ENCODE results near the gene DIAPH1. TPM values are rescaled to one million over a fixed set of nuclear protein-coding genes. Genes with fewer than 3 reads are reported as not detected.

Gene DIAPH1
- total RNA-seq, 1 donor from 2014 or later = 118 TPM

DNA sequence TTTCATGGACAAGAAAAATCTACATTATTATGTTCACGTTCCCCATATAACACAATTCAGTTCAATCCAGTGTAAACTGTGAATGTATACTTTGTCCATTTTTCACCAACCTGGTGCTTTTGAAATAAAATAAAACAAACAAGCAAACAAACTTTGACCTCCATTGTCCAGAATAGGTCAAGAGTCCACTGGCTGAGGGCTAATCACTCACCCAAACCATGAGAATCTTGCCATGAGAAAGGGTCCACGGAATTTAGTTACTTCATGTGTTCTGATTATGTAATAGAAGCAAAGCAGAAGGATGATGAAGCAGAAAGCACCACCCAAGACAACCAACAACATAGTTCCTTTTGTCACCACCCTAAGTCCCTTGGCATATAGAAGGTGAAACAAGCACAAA lies 28.7 kb downstream of the DIAPH1 start:
- H3K27me3 ChIP-seq = no peaks in the 10 kb centered on the region
- TF ChIP-seq, protein P1, sequence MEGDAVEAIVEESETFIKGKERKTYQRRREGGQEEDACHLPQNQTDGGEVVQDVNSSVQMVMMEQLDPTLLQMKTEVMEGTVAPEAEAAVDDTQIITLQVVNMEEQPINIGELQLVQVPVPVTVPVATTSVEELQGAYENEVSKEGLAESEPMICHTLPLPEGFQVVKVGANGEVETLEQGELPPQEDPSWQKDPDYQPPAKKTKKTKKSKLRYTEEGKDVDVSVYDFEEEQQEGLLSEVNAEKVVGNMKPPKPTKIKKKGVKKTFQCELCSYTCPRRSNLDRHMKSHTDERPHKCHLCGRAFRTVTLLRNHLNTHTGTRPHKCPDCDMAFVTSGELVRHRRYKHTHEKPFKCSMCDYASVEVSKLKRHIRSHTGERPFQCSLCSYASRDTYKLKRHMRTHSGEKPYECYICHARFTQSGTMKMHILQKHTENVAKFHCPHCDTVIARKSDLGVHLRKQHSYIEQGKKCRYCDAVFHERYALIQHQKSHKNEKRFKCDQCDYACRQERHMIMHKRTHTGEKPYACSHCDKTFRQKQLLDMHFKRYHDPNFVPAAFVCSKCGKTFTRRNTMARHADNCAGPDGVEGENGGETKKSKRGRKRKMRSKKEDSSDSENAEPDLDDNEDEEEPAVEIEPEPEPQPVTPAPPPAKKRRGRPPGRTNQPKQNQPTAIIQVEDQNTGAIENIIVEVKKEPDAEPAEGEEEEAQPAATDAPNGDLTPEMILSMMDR (IDR thresholded peaks at IDR 0.05) = no peak
- no peaks in the 10 kb centered on the region for H3K9me3 ChIP-seq
- peaks cover 6% of the 10 kb centered on the region for H3K4me1 ChIP-seq
- ATAC-seq (peak; percentile 54), DNase-seq (no peak)
- intact Hi-C loops (cut with DNase I) = no loop called here
- no peak overlapping the region for H3K4me3 ChIP-seq
- H3K36me3 ChIP-seq = peaks cover 35% of the 10 kb centered on the region
- no peak overlapping the region for H3K27ac ChIP-seq

- DNase-seq (no peak), ATAC-seq (no peak)
- no peak overlapping the region for H3K27ac ChIP-seq
- TF ChIP-seq, protein P1 (IDR thresholded peaks at IDR 0.05) = no peak
- H3K27me3 ChIP-seq = no peaks in the 10 kb centered on the region
- no peak overlapping the region for H3K4me3 ChIP-seq
- no peaks in the 10 kb centered on the region for H3K9me3 ChIP-seq
- H3K4me1 ChIP-seq = no peaks in the 10 kb centered on the region
- intact Hi-C loops (cut with DNase I) = no loop called here
- H3K36me3 ChIP-seq = peaks cover 57% of the 10 kb centered on the region
Observed at GRCh38 chr5:141586246-141586645, 32.6 kb downstream of the DIAPH1 start.

DNA sequence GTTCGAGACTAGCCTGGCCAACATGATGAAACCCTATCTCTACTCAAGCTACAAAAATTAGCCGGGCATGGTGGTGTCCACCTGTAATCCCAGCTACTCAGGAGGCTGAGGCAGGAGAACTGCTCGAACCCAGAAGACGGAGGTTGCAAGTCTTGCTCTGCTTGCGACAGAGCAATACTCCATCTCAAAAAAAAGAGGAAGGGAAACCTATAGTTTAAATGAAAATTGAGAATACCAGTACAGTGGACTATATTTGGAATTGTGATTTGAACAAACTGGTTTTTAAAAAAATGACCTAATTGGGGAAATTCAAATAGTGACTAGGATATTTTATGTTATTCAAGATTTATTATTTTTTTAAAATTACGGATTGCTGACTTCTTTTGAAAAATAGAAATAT lies 33.2 kb downstream of the DIAPH1 start:
- Histone ChIP-seq H3K36me3 (peaks cover 63% of the 10 kb centered on the region), H3K4me1 (no peaks in the 10 kb centered on the region), H3K9me3 (no peaks in the 10 kb centered on the region), H3K4me3 (no peak overlapping the region), H3K27me3 (no peaks in the 10 kb centered on the region), H3K27ac (no peak overlapping the region)
- intact Hi-C loops (cut with DNase I) = no loop called here
- DNase-seq = no peak
- no peak for ATAC-seq
- TF ChIP-seq, protein P1 (IDR thresholded peaks at IDR 0.05) = no peak

DNA sequence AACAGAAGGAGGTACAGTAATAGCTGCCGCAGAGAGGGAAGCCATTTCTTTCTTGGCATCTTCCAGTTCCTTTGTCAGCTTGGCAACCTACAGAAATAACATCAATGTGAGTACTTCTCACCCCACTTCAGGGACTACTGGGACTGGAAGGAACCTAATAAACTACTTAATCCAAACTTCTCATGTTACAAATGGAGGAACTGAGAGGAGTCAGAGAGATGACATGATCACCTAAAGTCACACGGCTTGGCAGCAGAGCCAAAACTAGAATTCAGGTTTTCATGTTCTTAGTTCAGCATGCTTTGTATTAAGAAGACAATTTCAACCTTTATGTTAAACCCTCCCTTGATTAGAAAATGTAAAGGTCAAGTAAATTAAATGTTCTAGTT lies 44.7 kb downstream of the DIAPH1 start:
- DNase-seq (no peak), ATAC-seq (no peak)
- Histone ChIP-seq H3K9me3 (no peaks in the 10 kb centered on the region), H3K27ac (no peak overlapping the region), H3K27me3 (no peaks in the 10 kb centered on the region), H3K36me3 (peaks cover 93% of the 10 kb centered on the region), H3K4me3 (no peak overlapping the region), H3K4me1 (no peaks in the 10 kb centered on the region)
- TF ChIP-seq, protein P1 (IDR thresholded peaks at IDR 0.05) = no peak
- intact Hi-C loops (cut with DNase I) = no loop called here

DNA sequence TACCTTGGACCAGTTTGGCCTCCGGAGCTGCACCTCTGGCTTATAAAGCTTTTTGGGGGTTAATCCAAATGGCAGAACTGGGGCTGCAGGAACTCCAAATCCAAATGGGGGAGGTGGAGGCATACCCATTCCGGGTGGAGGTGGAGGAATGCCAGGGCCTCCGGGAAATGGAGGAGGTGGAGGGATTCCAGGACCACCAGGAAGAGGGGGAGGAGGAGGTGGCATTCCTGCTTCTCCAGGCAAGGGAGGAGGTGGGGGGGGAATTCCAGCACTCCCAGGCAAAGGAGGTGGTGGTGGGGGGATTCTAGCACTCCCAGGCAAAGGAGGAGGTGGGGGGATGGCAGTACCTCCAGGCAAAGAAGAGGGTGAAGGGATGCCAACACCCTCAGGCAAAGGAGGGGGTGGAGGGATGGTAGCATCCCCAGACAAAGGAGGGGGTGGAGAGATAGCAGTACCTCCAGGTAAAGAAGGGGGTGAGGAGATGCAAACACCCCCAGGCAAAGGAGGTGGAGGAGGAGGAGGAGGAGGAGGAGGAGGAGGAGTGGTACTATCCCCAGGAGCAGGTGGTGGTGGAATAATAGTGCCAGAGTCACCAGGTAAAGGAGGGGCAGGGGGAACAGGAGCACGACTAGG lies 45.2 kb downstream of the DIAPH1 start:
- Histone ChIP-seq H3K4me3 (no peak overlapping the region), H3K4me1 (no peaks in the 10 kb centered on the region), H3K36me3 (peaks cover 90% of the 10 kb centered on the region), H3K27me3 (no peaks in the 10 kb centered on the region), H3K27ac (no peak overlapping the region), H3K9me3 (no peaks in the 10 kb centered on the region)
- intact Hi-C loops (cut with DNase I) = no loop called here
- DNase-seq = no peak
- TF ChIP-seq, protein P1 (IDR thresholded peaks at IDR 0.05) = no peak
- ATAC-seq = no peak

GRCh38 chr5:141570655-141571054 lies 48.1 kb downstream of the DIAPH1 start:
- Histone ChIP-seq H3K27ac (no peak overlapping the region), H3K27me3 (no peaks in the 10 kb centered on the region), H3K9me3 (no peaks in the 10 kb centered on the region), H3K4me3 (no peak overlapping the region), H3K36me3 (peaks cover 87% of the 10 kb centered on the region), H3K4me1 (no peaks in the 10 kb centered on the region)
- ATAC-seq = peak; percentile 61
- TF ChIP-seq, protein P1 (IDR thresholded peaks at IDR 0.05) = no peak
- no peak for DNase-seq
- intact Hi-C loops (cut with DNase I) = no loop called here

Data from upper lobe of right lung (tissue), 1 donor.